GM10248 (cell line): ENCODE measurements around the gene ZSCAN20.

Experiments used
- CTCF ChIA-PET: fragments of 300-600 bp; sonication (Branson Sonifier 250); formaldehyde crosslinking; extraction: SDS; loops from one replicate; lab custom pipeline; 2021; ENCODE audit warnings: antibody characterized with exemption; lab: Yijun Ruan, JAX
- POLR2A ChIA-PET: fragments of 350-650 bp; sonication (Branson Sonifier 250); formaldehyde crosslinking; extraction: SDS; loops from one replicate; lab custom pipeline; 2020; ENCODE audit warnings: antibody characterized with exemption; lab: Yijun Ruan, JAX
- DNase-seq: peaks from one replicate; pipeline ENCODE4 v3.0.0; 2012; ENCODE audit errors: extremely low spot score
- CTCF ChIP-seq: IDR thresholded peaks from 2 replicates; pipeline ENCODE4 v1.5.1; 2012; ENCODE audit warnings: mild to moderate bottlenecking, low read depth; ENCODE audit errors: extremely low read depth, missing control alignments, control extremely low read depth

Gene ZSCAN20

GRCh38 chr1:33472269-33472980 lies at the start of gene ZSCAN20:
Gene ZSCAN20 (plus strand): TSS chr1:33472645. CDS start chr1:33479289, 6,644 bp downstream.
- POLR2A ChIA-PET = no interaction called here
- CTCF ChIA-PET = interaction anchor here (0.9 to 10.5 kb wide), 11 partner anchors 8 to 357 kb away, joined by 3 to 158 read pairs (median 6); no protein-coding TSS in a partner anchor
- TF ChIP-seq CTCF = no peak
- peak; percentile 91 for DNase-seq

GRCh38 chr1:33424205-33424604 lies 48.2 kb upstream of the ZSCAN20 start:
- ChIA-PET CTCF (no interaction called here), POLR2A (no interaction called here)
- no peak for DNase-seq
- no peak for TF ChIP-seq CTCF

GRCh38 chr1:33424610-33425009 lies 47.8 kb upstream of the ZSCAN20 start:
- DNase-seq = no peak
- ChIA-PET POLR2A (no interaction called here), CTCF (no interaction called here)
- no peak for TF ChIP-seq CTCF

GRCh38 chr1:33425900-33426299 lies 46.5 kb upstream of the ZSCAN20 start:
- CTCF ChIA-PET = no interaction called here
- DNase-seq = peak; percentile 31
- TF ChIP-seq CTCF = no peak
- POLR2A ChIA-PET = no interaction called here

- TF ChIP-seq CTCF = no peak
- POLR2A ChIA-PET = no interaction called here
- CTCF ChIA-PET = interaction anchor here (1.4 to 2.3 kb wide), 5 partner anchors 13 to 131 kb away, joined by 3 to 6 read pairs (median 4); no protein-coding TSS in a partner anchor
- no peak for DNase-seq
Measured at GRCh38 chr1:33426916-33427315, 45.5 kb upstream of the ZSCAN20 start.

- TF ChIP-seq CTCF = no peak
- CTCF ChIA-PET = interaction anchor here (1.5 to 2.3 kb wide), 4 partner anchors 18 to 133 kb away, joined by 3 to 6 read pairs (median 4); no protein-coding TSS in a partner anchor
- POLR2A ChIA-PET = interaction anchor here (0.6 kb wide), 1 partner anchor 34 kb away, joined by 3 read pairs; no protein-coding TSS in a partner anchor
- no peak for DNase-seq
Measured at GRCh38 chr1:33428661-33429060, 43.8 kb upstream of the ZSCAN20 start.
